ENCODE measurements around the gene CRKL.

The CRKL gene

GRCh38 chr22:20957102-20957682 is 40.0 kb downstream of the CRKL start:
- Histone ChIP-seq H3K18ac (ENCODE audit: low read length) (no peak overlapping the region), H3K79me2 (ENCODE audit: control insufficient read depth, insufficient read depth, low read length) (no peaks in the 10 kb centered on the region), H3K27me3 (ENCODE audit: insufficient read depth, low read length, poor library complexity) (no peaks in the 10 kb centered on the region), H3K4ac (ENCODE audit: low read depth, low read length) (no peak overlapping the region), H3K4me3 (ENCODE audit: low read length) (peak overlapping the region; percentile 63), H2BK5ac (ENCODE audit: low read length) (no peak overlapping the region), H2BK120ac (ENCODE audit: low read depth, low read length) (no peak overlapping the region), H2BK15ac (replicated peaks; ENCODE audit: low read depth) (no peak overlapping the region), H2AK5ac (ENCODE audit: low read length) (no peak overlapping the region), H4K5ac (ENCODE audit: low read length) (no peak overlapping the region), H3K23ac (ENCODE audit: low read length) (peak overlapping the region; percentile 89), H3K27ac (ENCODE audit: low read depth, low read length) (no peak overlapping the region), H3K4me1 (ENCODE audit: control insufficient read depth, low read depth, low read length) (peaks cover 2% of the 10 kb centered on the region), H3K9ac (ENCODE audit: low read length) (peak overlapping the region; percentile 83), H4K8ac (ENCODE audit: low read depth, low read length) (no peak overlapping the region), H3K56ac (ENCODE audit: low read length) (peak overlapping the region; percentile 91), H3K36me3 (ENCODE audit: control insufficient read depth, insufficient read depth, low read length) (peaks cover 2% of the 10 kb centered on the region), H3K79me1 (ENCODE audit: low read length) (peaks cover 5% of the 10 kb centered on the region), H3K4me2 (ENCODE audit: low read length) (peak overlapping the region; percentile 93)
- DNase-seq, result peak; percentile 48
- no CpG with 5 or more reads among the region's 59 CpGs for WGBS (ENCODE audit: extremely low coverage, insufficient coverage, low lambda C conversion rate)

GRCh38 chr22:20957683-20958431 is 40.6 kb downstream of the CRKL start:
- Histone ChIP-seq H3K18ac (ENCODE audit: low read length) (no peak overlapping the region), H3K79me1 (ENCODE audit: low read length) (peaks cover 2% of the 10 kb centered on the region), H3K36me3 (ENCODE audit: control insufficient read depth, insufficient read depth, low read length) (no peaks in the 10 kb centered on the region), H3K79me2 (ENCODE audit: control insufficient read depth, insufficient read depth, low read length) (no peaks in the 10 kb centered on the region), H2BK5ac (ENCODE audit: low read length) (no peak overlapping the region), H3K4me1 (ENCODE audit: control insufficient read depth, low read depth, low read length) (peaks cover 2% of the 10 kb centered on the region), H3K27me3 (ENCODE audit: insufficient read depth, low read length, poor library complexity) (no peaks in the 10 kb centered on the region), H3K23ac (ENCODE audit: low read length) (no peak overlapping the region), H3K4me2 (ENCODE audit: low read length) (peak overlapping the region; percentile 93), H4K8ac (ENCODE audit: low read depth, low read length) (no peak overlapping the region), H2AK5ac (ENCODE audit: low read length) (no peak overlapping the region), H3K56ac (ENCODE audit: low read length) (peak overlapping the region; percentile 91), H4K5ac (ENCODE audit: low read length) (no peak overlapping the region), H3K27ac (ENCODE audit: low read depth, low read length) (no peak overlapping the region), H2BK120ac (ENCODE audit: low read depth, low read length) (no peak overlapping the region), H3K4ac (ENCODE audit: low read depth, low read length) (no peak overlapping the region), H3K9ac (ENCODE audit: low read length) (peak overlapping the region; percentile 83), H2BK15ac (replicated peaks; ENCODE audit: low read depth) (no peak overlapping the region), H3K4me3 (ENCODE audit: low read length) (peak overlapping the region; percentile 63)
- WGBS (ENCODE audit: extremely low coverage, insufficient coverage, low lambda C conversion rate), result no CpG with 5 or more reads among the region's 32 CpGs
- peak; percentile 76 for DNase-seq

DNA sequence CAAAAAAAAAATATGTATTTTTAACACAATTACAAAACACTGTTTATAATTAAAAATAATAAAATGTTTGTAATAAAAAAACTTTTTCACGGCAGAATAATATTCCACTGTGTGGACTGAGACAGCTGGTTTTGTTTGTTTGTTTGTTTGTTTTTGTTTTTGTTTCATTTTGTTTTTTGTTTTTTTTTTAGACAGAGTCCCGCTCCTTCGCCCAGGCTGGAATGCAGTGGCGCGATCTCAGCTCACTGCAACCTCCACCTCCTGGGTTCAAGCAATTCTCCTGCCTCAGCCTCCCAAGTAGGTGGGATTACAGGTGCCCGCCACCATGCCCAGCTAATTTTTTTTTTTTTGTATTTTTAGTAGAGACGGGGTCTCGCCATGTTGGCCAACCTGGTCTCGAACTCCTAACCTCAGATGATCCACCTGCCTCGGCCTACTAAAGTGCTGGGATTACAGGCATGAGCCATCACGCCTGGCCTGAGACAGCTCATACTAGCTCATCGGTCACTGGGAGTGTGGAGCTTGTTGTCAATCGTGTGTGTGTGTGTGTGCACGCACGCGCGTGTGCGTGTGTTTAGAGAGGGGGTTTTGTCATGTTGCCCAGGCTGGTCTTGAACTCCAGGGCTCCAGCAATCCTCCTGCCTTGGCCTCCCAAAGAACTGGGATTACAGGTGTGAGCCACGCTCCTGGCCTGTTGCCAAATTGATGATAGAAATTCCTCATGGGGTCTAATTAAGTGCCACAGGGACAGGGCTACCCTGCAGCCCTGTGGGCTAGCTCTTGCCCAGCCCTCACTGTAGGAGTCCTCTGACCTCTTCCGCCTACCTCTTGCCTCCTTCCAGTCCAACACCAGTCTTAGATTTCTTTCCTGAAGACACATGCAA is 42.6 kb downstream of the CRKL start:
- H3K9ac ChIP-seq (ENCODE audit: low read length), result no peak overlapping the region
- no peak overlapping the region for H2BK15ac ChIP-seq (replicated peaks; ENCODE audit: low read depth)
- H2BK120ac ChIP-seq (ENCODE audit: low read depth, low read length), result no peak overlapping the region
- no peaks in the 10 kb centered on the region for H3K79me2 ChIP-seq (ENCODE audit: control insufficient read depth, insufficient read depth, low read length)
- no CpG with 5 or more reads among the region's 20 CpGs for WGBS (ENCODE audit: extremely low coverage, insufficient coverage, low lambda C conversion rate)
- no peaks in the 10 kb centered on the region for H3K79me1 ChIP-seq (ENCODE audit: low read length)
- no peak overlapping the region for H3K4me2 ChIP-seq (ENCODE audit: low read length)
- H3K4me3 ChIP-seq (ENCODE audit: low read length), result no peak overlapping the region
- no peak overlapping the region for H3K27ac ChIP-seq (ENCODE audit: low read depth, low read length)
- H4K5ac ChIP-seq (ENCODE audit: low read length), result no peak overlapping the region
- H3K4me1 ChIP-seq (ENCODE audit: control insufficient read depth, low read depth, low read length), result peaks cover 2% of the 10 kb centered on the region
- H4K8ac ChIP-seq (ENCODE audit: low read depth, low read length), result no peak overlapping the region
- H3K18ac ChIP-seq (ENCODE audit: low read length), result no peak overlapping the region
- H3K4ac ChIP-seq (ENCODE audit: low read depth, low read length), result no peak overlapping the region
- no peak overlapping the region for H3K23ac ChIP-seq (ENCODE audit: low read length)
- peaks cover 7% of the 10 kb centered on the region for H3K27me3 ChIP-seq (ENCODE audit: insufficient read depth, low read length, poor library complexity)
- DNase-seq, result no peak
- no peak overlapping the region for H2BK5ac ChIP-seq (ENCODE audit: low read length)
- H3K56ac ChIP-seq (ENCODE audit: low read length), result no peak overlapping the region
- H3K36me3 ChIP-seq (ENCODE audit: control insufficient read depth, insufficient read depth, low read length), result no peaks in the 10 kb centered on the region
- no peak overlapping the region for H2AK5ac ChIP-seq (ENCODE audit: low read length)

DNA sequence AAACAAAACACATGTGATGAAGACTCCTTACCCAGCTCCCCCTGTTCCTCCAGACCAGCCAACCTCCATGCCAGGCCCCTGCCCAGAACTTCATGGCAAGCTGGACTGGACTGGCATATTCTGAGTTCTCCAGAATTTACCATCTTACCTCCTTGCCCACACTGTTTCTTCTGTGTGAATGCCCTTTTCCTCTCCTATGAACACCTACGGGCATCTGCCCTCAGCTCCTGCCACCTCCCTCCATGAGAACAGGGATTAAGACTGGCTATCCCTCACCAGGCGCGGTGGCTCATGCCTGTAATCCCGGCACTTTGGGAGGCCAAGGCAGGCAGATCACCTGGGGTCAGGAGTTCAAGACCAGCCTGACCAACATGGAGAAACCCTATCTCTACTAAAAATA is 43.4 kb downstream of the CRKL start:
- Histone ChIP-seq H2AK5ac (ENCODE audit: low read length) (no peak overlapping the region), H3K23ac (ENCODE audit: low read length) (no peak overlapping the region), H3K4me1 (ENCODE audit: control insufficient read depth, low read depth, low read length) (peaks cover 2% of the 10 kb centered on the region), H3K79me1 (ENCODE audit: low read length) (no peaks in the 10 kb centered on the region), H4K8ac (ENCODE audit: low read depth, low read length) (no peak overlapping the region), H3K18ac (ENCODE audit: low read length) (no peak overlapping the region), H3K4me2 (ENCODE audit: low read length) (no peak overlapping the region), H2BK5ac (ENCODE audit: low read length) (no peak overlapping the region), H3K27ac (ENCODE audit: low read depth, low read length) (no peak overlapping the region), H3K27me3 (ENCODE audit: insufficient read depth, low read length, poor library complexity) (peaks cover 12% of the 10 kb centered on the region), H3K4ac (ENCODE audit: low read depth, low read length) (no peak overlapping the region), H4K5ac (ENCODE audit: low read length) (no peak overlapping the region), H3K36me3 (ENCODE audit: control insufficient read depth, insufficient read depth, low read length) (no peaks in the 10 kb centered on the region), H3K9ac (ENCODE audit: low read length) (no peak overlapping the region), H2BK15ac (replicated peaks; ENCODE audit: low read depth) (no peak overlapping the region), H3K79me2 (ENCODE audit: control insufficient read depth, insufficient read depth, low read length) (no peaks in the 10 kb centered on the region), H2BK120ac (ENCODE audit: low read depth, low read length) (no peak overlapping the region), H3K56ac (ENCODE audit: low read length) (no peak overlapping the region), H3K4me3 (ENCODE audit: low read length) (no peak overlapping the region)
- WGBS (ENCODE audit: extremely low coverage, insufficient coverage, low lambda C conversion rate), result no CpG with 5 or more reads among the region's 4 CpGs
- DNase-seq, result no peak

- H2AK5ac ChIP-seq (ENCODE audit: low read length), result no peak overlapping the region
- no peak overlapping the region for H3K9ac ChIP-seq (ENCODE audit: low read length)
- peaks cover under 1% of the 10 kb centered on the region for H3K4me1 ChIP-seq (ENCODE audit: control insufficient read depth, low read depth, low read length)
- no peak for DNase-seq
- H3K23ac ChIP-seq (ENCODE audit: low read length), result no peak overlapping the region
- H3K56ac ChIP-seq (ENCODE audit: low read length), result no peak overlapping the region
- H3K27ac ChIP-seq (ENCODE audit: low read depth, low read length), result no peak overlapping the region
- H3K79me2 ChIP-seq (ENCODE audit: control insufficient read depth, insufficient read depth, low read length), result no peaks in the 10 kb centered on the region
- no peak overlapping the region for H3K4me3 ChIP-seq (ENCODE audit: low read length)
- H2BK15ac ChIP-seq (replicated peaks; ENCODE audit: low read depth), result no peak overlapping the region
- H4K8ac ChIP-seq (ENCODE audit: low read depth, low read length), result no peak overlapping the region
- H3K4ac ChIP-seq (ENCODE audit: low read depth, low read length), result no peak overlapping the region
- H2BK5ac ChIP-seq (ENCODE audit: low read length), result no peak overlapping the region
- WGBS (ENCODE audit: extremely low coverage, insufficient coverage, low lambda C conversion rate), result no CpG with 5 or more reads among the region's 6 CpGs
- no peaks in the 10 kb centered on the region for H3K36me3 ChIP-seq (ENCODE audit: control insufficient read depth, insufficient read depth, low read length)
- no peak overlapping the region for H4K5ac ChIP-seq (ENCODE audit: low read length)
- H3K27me3 ChIP-seq (ENCODE audit: insufficient read depth, low read length, poor library complexity), result peaks cover 12% of the 10 kb centered on the region
- no peak overlapping the region for H3K4me2 ChIP-seq (ENCODE audit: low read length)
- H2BK120ac ChIP-seq (ENCODE audit: low read depth, low read length), result no peak overlapping the region
- H3K79me1 ChIP-seq (ENCODE audit: low read length), result no peaks in the 10 kb centered on the region
- H3K18ac ChIP-seq (ENCODE audit: low read length), result no peak overlapping the region
Observed at GRCh38 chr22:20962491-20962945, 45.3 kb downstream of the CRKL start.

Measured in mesendoderm (in vitro differentiated cells).